ENCODE results near the gene VASP. TPM values are rescaled to one million over a fixed set of nuclear protein-coding genes. Genes with fewer than 3 reads are reported as not detected.

Gene VASP
- total and polyA plus RNA-seq, 2 of the 13 experiments (the other 11 are each of a cell fraction or from before 2014, with no cell fraction given), result 41.8 to 67.1 TPM

GRCh38 chr19:45515081-45515624, 7.9 kb downstream of the VASP start:
- no peaks in the 10 kb centered on the region for H3K9me3 ChIP-seq (ENCODE audit: low read length)
- WGBS (ENCODE audit: low lambda C conversion rate), result 67% methylated on average over 8 of the region's 10 CpGs
- H3K4me1 ChIP-seq (ENCODE audit: insufficient read depth, low read length), result peaks cover 83% of the 10 kb centered on the region
- peaks cover 41% of the 10 kb centered on the region for H3K79me2 ChIP-seq (ENCODE audit: insufficient read depth, low read length)
- H3K27me3 ChIP-seq (ENCODE audit: control insufficient read depth in 1 of 2, insufficient read depth in 2 of 2, low read length in 2 of 2), result no peaks in the 10 kb centered on the region
- peaks cover 13 to 22% of the 10 kb centered on the region in 2 experiments; a peak in 4 of 5 replicates for H3K36me3 ChIP-seq (replicated peaks in 1 of 2; ENCODE audit: control insufficient read depth in 1 of 2, insufficient read depth in 2 of 2, low read length in 2 of 2)
- H4K20me1 ChIP-seq (ENCODE audit: insufficient read depth, low read length), result peaks cover 7% of the 10 kb centered on the region
- H3K9ac ChIP-seq (ENCODE audit: insufficient read depth, low read depth, low read length), result peak overlapping the region; percentile 54
- H2AFZ ChIP-seq (ENCODE audit: low read length), result no peak overlapping the region
- ATAC-seq (peak; percentile 24), DNase-seq (ENCODE audit: low spot score) (peak; percentile 54), FAIRE-seq (no peak)
- in situ Hi-C loops (cut with HindIII; ENCODE audit: extremely low pct_ligation_motif_present, low pct_unique_long_range_greater_than_20kb), result no loop called here
- CTCF ChIA-PET (ENCODE audit: low intra/inter-chr PET ratio, low total read pairs), result no interaction called here
- no TSS peak for BruUV-seq (replicated peaks)
- POLR2A ChIA-PET, result no interaction called here
- peak overlapping the region; percentile 61 for H3K4me2 ChIP-seq (ENCODE audit: low read depth, low read length)
- peak overlapping the region; percentile 76 for H3K27ac ChIP-seq (ENCODE audit: extremely low read length, insufficient read depth, low read length)
- intact Hi-C loops (cut with micrococcal nuclease; ENCODE audit: unreplicated experiment), result loop anchor here (2.0 kb wide), 1 partner anchor 22 kb away; no protein-coding TSS in a partner anchor
- no peak overlapping the region for H3K4me3 ChIP-seq (replicated peaks in 1 of 3; ENCODE audit: insufficient read depth in 1 of 3, low read depth in 2 of 3, low read length in 3 of 3)
- TF ChIP-seq AGO2 (optimal IDR thresholded peaks at IDR 0.05; ENCODE audit: low read depth, low read length) (no peak), ELF3 (CRISPR knock-in tag; IDR thresholded peaks at IDR 0.05) (no peak), ZNF333 (CRISPR knock-in tag; IDR thresholded peaks at IDR 0.05; ENCODE audit: borderline replicate concordance) (no peak), MAFF (IDR thresholded peaks at IDR 0.05; ENCODE audit: low read depth, low read length) (no peak), MAF1 (CRISPR knock-in tag; IDR thresholded peaks at IDR 0.05; ENCODE audit: borderline replicate concordance) (no peak), NPAS2 (CRISPR knock-in tag; IDR thresholded peaks at IDR 0.05; ENCODE audit: borderline replicate concordance) (no peak), ZBTB7A (CRISPR knock-in tag; IDR thresholded peaks at IDR 0.05) (0 out of 2 replicates have a peak, but pooled peaks have one; percentile 55), ZNF33A (CRISPR knock-in tag; IDR thresholded peaks at IDR 0.05; ENCODE audit: borderline replicate concordance) (no peak), ZNF646 (CRISPR knock-in tag; IDR thresholded peaks at IDR 0.05) (no peak), KAT7 (CRISPR knock-in tag; IDR thresholded peaks at IDR 0.05; ENCODE audit: borderline replicate concordance) (no peak), RBFOX2 (IDR thresholded peaks at IDR 0.05; ENCODE audit: low read depth, low read length) (no peak), POLR2A (IDR thresholded peaks at IDR 0.05; ENCODE audit: insufficient read depth in 1 of 2, low read depth in 2 of 2, low read length in 2 of 2) (0 out of 4 replicates have a peak, but pooled peaks of 1 of the 2 experiments have one; percentile 7), EP300 (IDR thresholded peaks at IDR 0.05; ENCODE audit: low read depth in 2 of 2, low read length in 2 of 2) (0 out of 4 replicates have a peak, but pooled peaks of 1 of the 2 experiments have one; percentile 15), EP300 (CRISPR knock-in tag; IDR thresholded peaks at IDR 0.05; ENCODE audit: borderline replicate concordance) (no peak), ZNF224 (CRISPR knock-in tag; IDR thresholded peaks at IDR 0.05) (0 out of 2 replicates have a peak, but pooled peaks have one; percentile 5), ETV5 (CRISPR knock-in tag; IDR thresholded peaks at IDR 0.05; ENCODE audit: borderline replicate concordance) (peak; percentile 74), GABPA (IDR thresholded peaks at IDR 0.05; ENCODE audit: low read depth, low read length) (0 out of 2 replicates have a peak, but pooled peaks have one; percentile 15), GABPA (CRISPR knock-in tag; IDR thresholded peaks at IDR 0.05; ENCODE audit: low read depth) (peak; percentile 67), ATF3 (CRISPR knock-in tag; IDR thresholded peaks at IDR 0.05) (no peak)
